Keratinocyte (primary cell): ENCODE results near the gene NDUFAF2. TPM values are rescaled to one million over a fixed set of nuclear protein-coding genes. Genes with fewer than 3 reads are reported as not detected.

Experiments used
- DNase-seq: peaks from one replicate; pipeline ENCODE4 v3.0.0-alpha.2; 2011; ENCODE audit warnings: low read depth, missing footprints, low spot score
- FAIRE-seq: peaks from 2 replicates; lab custom pipeline; 2011; peaks lifted over from hg19 to GRCh38; lab: Jason Lieb, UNC
- H2AFZ ChIP-seq: 2 replicates; pipeline ENCODE4 v1.6.0; 2012; ENCODE audit warnings: low read length, control low read depth, inconsistent platforms; ENCODE audit not compliant: control insufficient read depth
- H3K27ac ChIP-seq: 2 replicates; pipeline ENCODE4 v1.5.1; 2011; ENCODE audit warnings: low read length; ENCODE audit not compliant: control insufficient read depth, insufficient read depth
- H3K27me3 ChIP-seq: 3 replicates; pipeline ENCODE4 v1.6.0; 2011; ENCODE audit warnings: low read length; ENCODE audit not compliant: control insufficient read depth, insufficient read depth; ENCODE audit errors: extremely low read depth
- H3K36me3 ChIP-seq, 2 experiments: 2 replicates in 1 of 2; 3 replicates in 1 of 2; pipeline ENCODE4 v1.5.1; 2011; ENCODE audit warnings: low read length in 2 of 2, mild to moderate bottlenecking in 1 of 2; ENCODE audit not compliant: control insufficient read depth in 2 of 2, insufficient read depth in 2 of 2; ENCODE audit errors: extremely low read depth in 1 of 2
- H3K4me1 ChIP-seq: 3 replicates; pipeline ENCODE4 v1.5.1; 2011; ENCODE audit warnings: low read length; ENCODE audit not compliant: control insufficient read depth, insufficient read depth; ENCODE audit errors: extremely low read depth
- H3K4me2 ChIP-seq: 3 replicates; pipeline ENCODE4 v1.6.0; 2011; ENCODE audit warnings: low read depth, low read length; ENCODE audit not compliant: control insufficient read depth, insufficient read depth; ENCODE audit errors: extremely low read depth
- H3K4me3 ChIP-seq, 3 experiments: fragments of 200-600 bp in 1 of 3; sonication (generic) in 1 of 3; 2 replicates in 2 of 3; 3 replicates in 1 of 3; pipeline ENCODE4 v1.5.1; 2011 to 2016; ENCODE audit warnings: low read length in 3 of 3, mild to moderate bottlenecking in 3 of 3, control low read depth in 2 of 3, inconsistent platforms in 1 of 3, low read depth in 1 of 3, mixed read lengths in 1 of 3, mixed run types in 1 of 3, moderate library complexity in 1 of 3; ENCODE audit not compliant: control insufficient read depth in 2 of 3, insufficient read depth in 2 of 3; ENCODE audit errors: extremely low read depth in 1 of 3
- H3K79me2 ChIP-seq: 2 replicates; pipeline ENCODE4 v1.6.0; 2012; ENCODE audit warnings: low read length; ENCODE audit not compliant: control insufficient read depth, insufficient read depth
- H3K9ac ChIP-seq: 3 replicates; pipeline ENCODE4 v1.6.0; 2011; ENCODE audit warnings: low read length; ENCODE audit not compliant: control insufficient read depth, insufficient read depth; ENCODE audit errors: extremely low read depth
- H3K9me1 ChIP-seq: 3 replicates; pipeline ENCODE4 v1.6.0; 2011; ENCODE audit warnings: low read length; ENCODE audit not compliant: control insufficient read depth, insufficient read depth; ENCODE audit errors: extremely low read depth
- H3K9me3 ChIP-seq: 2 replicates; pipeline ENCODE4 v1.5.1; 2012; ENCODE audit warnings: low read depth, low read length; ENCODE audit not compliant: control insufficient read depth
- H4K20me1 ChIP-seq: 3 replicates; pipeline ENCODE4 v1.6.0; 2011; ENCODE audit warnings: low read length; ENCODE audit not compliant: control insufficient read depth, insufficient read depth; ENCODE audit errors: extremely low read depth
- EZH2 ChIP-seq: IDR thresholded peaks from one replicate; pipeline ENCODE4 v1.6.1; 2012; ENCODE audit warnings: inconsistent platforms, mild to moderate bottlenecking, low read length, moderate library complexity
- dilution Hi-C: fragments of 300-500 bp; cut with MboI; formaldehyde crosslinking; loops from one replicate; pipeline ENCODE4 v1.7.0; 2020; ENCODE audit warnings: low sequenced_read_pairs; ENCODE audit not compliant: extremely low pct_ligation_motif_present
- polyA plus RNA-seq, 5 experiments: library from polyadenylated mRNA; depleted of rRNA in 3 of 5; stranded (reverse) in 3 of 5; stranded (forward) in 1 of 5; unstranded in 1 of 5; fragments of >200 nt; gene quantifications; 1 replicate in 1 of 5; 2 replicates in 3 of 5; 3 replicates in 1 of 5; pipeline versions ENCODE4 v1.2.1 to v1.2.3, GENCODE V29; 2011 to 2012; ENCODE audit warnings: missing spikeins in 2 of 5, low read depth in 1 of 5, low replicate concordance in 1 of 5
- TF ChIP-seq, protein P1 (sequence below), 3 experiments: IDR thresholded peaks in 1 of 3; conservative IDR thresholded peaks in 1 of 3; optimal IDR thresholded peaks in 1 of 3; 2 replicates in 2 of 3; 3 replicates in 1 of 3; pipeline versions ENCODE3 to v1.5.1; 2011; ENCODE audit warnings: low read length in 3 of 3, mild to moderate bottlenecking in 3 of 3, moderate library complexity in 2 of 3, control low read depth in 1 of 3, inconsistent platforms in 1 of 3; ENCODE audit not compliant: insufficient read depth in 2 of 3; ENCODE audit errors: extremely low read depth in 1 of 3

The NDUFAF2 gene
- polyA plus RNA-seq, 1 donor (not counting 4 experiments of a cell fraction or from before 2014, with no cell fraction given), result 62.3 TPM

DNA sequence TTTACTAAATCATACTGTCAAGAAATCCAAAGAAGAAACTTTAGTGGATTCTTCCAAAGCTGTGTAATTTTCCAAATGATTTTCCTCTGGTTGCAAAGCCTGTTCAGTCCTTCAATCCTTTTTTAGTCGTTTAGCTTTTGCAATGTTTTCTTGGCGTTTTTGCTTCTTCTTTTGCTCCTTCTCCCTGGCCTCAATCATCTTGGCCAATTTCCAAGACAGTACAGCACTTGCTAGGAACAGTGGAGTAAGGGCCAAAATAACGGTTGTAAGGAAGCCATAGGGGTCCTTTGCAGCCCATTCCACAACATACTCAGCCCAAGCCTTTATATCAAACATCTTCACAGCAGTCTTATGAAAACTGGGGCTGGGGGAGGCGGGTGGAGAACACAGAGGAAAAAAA lies 214.8 kb downstream of the NDUFAF2 start:
- Histone ChIP-seq H2AFZ (no peak overlapping the region), H3K4me2 (no peak overlapping the region), H3K36me3 (peaks cover 5 to 13% of the 10 kb centered on the region in 2 experiments), H3K79me2 (peaks cover 46% of the 10 kb centered on the region), H3K27me3 (no peaks in the 10 kb centered on the region), H3K9ac (no peak overlapping the region), H3K9me1 (no peaks in the 10 kb centered on the region), H4K20me1 (no peaks in the 10 kb centered on the region), H3K4me3 (no peak overlapping the region), H3K4me1 (peaks cover 16% of the 10 kb centered on the region), H3K9me3 (no peaks in the 10 kb centered on the region), H3K27ac (no peak overlapping the region)
- DNase-seq, result no peak
- dilution Hi-C loops, result no loop called here
- TF ChIP-seq, protein P1, sequence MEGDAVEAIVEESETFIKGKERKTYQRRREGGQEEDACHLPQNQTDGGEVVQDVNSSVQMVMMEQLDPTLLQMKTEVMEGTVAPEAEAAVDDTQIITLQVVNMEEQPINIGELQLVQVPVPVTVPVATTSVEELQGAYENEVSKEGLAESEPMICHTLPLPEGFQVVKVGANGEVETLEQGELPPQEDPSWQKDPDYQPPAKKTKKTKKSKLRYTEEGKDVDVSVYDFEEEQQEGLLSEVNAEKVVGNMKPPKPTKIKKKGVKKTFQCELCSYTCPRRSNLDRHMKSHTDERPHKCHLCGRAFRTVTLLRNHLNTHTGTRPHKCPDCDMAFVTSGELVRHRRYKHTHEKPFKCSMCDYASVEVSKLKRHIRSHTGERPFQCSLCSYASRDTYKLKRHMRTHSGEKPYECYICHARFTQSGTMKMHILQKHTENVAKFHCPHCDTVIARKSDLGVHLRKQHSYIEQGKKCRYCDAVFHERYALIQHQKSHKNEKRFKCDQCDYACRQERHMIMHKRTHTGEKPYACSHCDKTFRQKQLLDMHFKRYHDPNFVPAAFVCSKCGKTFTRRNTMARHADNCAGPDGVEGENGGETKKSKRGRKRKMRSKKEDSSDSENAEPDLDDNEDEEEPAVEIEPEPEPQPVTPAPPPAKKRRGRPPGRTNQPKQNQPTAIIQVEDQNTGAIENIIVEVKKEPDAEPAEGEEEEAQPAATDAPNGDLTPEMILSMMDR (optimal IDR thresholded peaks at IDR 0.05 in 1 of 3, IDR thresholded peaks at IDR 0.05 in 1 of 3, conservative IDR thresholded peaks at IDR 0.05 in 1 of 3; ENCODE audit: extremely low read depth in 1 of 3, insufficient read depth in 2 of 3, low read length in 3 of 3), result no peak
- no peak for TF ChIP-seq EZH2
- no peak for FAIRE-seq

DNA sequence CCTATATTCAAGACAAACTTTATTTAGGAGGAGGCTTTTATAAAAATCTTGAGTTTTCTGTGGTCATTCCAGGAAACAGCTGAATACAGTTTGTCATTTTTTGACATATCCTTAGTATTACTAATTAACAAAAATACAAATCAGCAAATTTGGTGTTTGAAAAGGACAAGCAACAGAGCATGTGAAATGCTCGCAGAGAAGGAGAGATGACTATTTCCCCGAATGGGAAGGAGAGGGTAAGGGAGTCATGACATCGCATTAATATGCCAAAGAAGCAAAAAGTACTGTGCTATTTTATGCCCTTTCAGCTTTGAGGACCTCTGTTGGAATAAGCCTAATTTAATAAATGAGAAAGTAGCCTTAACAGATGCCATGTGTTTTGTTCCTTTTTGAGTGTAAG lies 215.5 kb downstream of the NDUFAF2 start:
- no peaks in the 10 kb centered on the region for H3K27me3 ChIP-seq
- peaks cover 16% of the 10 kb centered on the region for H3K4me1 ChIP-seq
- dilution Hi-C loops, result no loop called here
- peaks cover 46% of the 10 kb centered on the region for H3K79me2 ChIP-seq
- H3K4me3 ChIP-seq, result peak overlapping the region in 1 of 3 experiments; percentile 95
- DNase-seq (no peak), FAIRE-seq (no peak)
- H2AFZ ChIP-seq, result no peak overlapping the region
- H4K20me1 ChIP-seq, result no peaks in the 10 kb centered on the region
- H3K9me1 ChIP-seq, result no peaks in the 10 kb centered on the region
- H3K36me3 ChIP-seq, result peaks cover 5 to 13% of the 10 kb centered on the region in 2 experiments
- H3K27ac ChIP-seq, result peak overlapping the region; percentile 3
- TF ChIP-seq EZH2, result no peak
- TF ChIP-seq, protein P1 (optimal IDR thresholded peaks at IDR 0.05 in 1 of 3, IDR thresholded peaks at IDR 0.05 in 1 of 3, conservative IDR thresholded peaks at IDR 0.05 in 1 of 3; ENCODE audit: extremely low read depth in 1 of 3, insufficient read depth in 2 of 3, low read length in 3 of 3), result no peak
- H3K9me3 ChIP-seq, result no peaks in the 10 kb centered on the region
- H3K9ac ChIP-seq, result no peak overlapping the region
- peak overlapping the region; percentile 69 for H3K4me2 ChIP-seq
